Liver (tissue), 3 donors: Measurements from ENCODE around the gene SPTAN1.

ENCODE experiments used
- CTCF ChIP-seq: fragments of 150-350 bp; IDR thresholded peaks from 2 replicates; pipeline ENCODE4 v1.5.1; 2017; ENCODE audit warnings: improper control_type of control experiment, low read depth, low read length; ENCODE audit not compliant: missing input control
- JUND ChIP-seq, 2 donors: IDR thresholded peaks; 2 replicates each; pipeline ENCODE4 v1.6.1; 2016; ENCODE audit warnings: antibody characterized with exemption in 2 of 2
- donor health status: healthy.
- donor health status: healthy.

GRCh38 chr9:128638580-128638979, 86.2 kb downstream of the SPTAN1 start:
- TF ChIP-seq CTCF, result no peak
- no peak for TF ChIP-seq JUND (IDR thresholded peaks at IDR 0.05)
